ENCODE measurements around the gene FAM98C.
"Not testable (repeated sequence)": the region's sequence is repeated elsewhere in the genome, so short reads cannot be mapped to it uniquely, and the experiment has no call there.

Gene FAM98C

GRCh38 chr19:38400361-38400760, 2.5 kb upstream of the FAM98C start:
- DNase-seq = no peak

- DNase-seq = no peak
Measured at GRCh38 chr19:38401148-38401547, 1.7 kb upstream of the FAM98C start.

- DNase-seq = no peak
Measured at GRCh38 chr19:38402623-38402966, 298 bp upstream of the FAM98C start.

GRCh38 chr19:38404858-38405257, 2.0 kb downstream of the FAM98C start:
- no peak for DNase-seq

- DNase-seq = no peak
Measured at GRCh38 chr19:38405276-38405675, 2.4 kb downstream of the FAM98C start.

- no peak for DNase-seq
Measured at GRCh38 chr19:38409631-38410133, 6.8 kb downstream of the FAM98C start.

- DNase-seq = not testable (repeated sequence)
Measured at GRCh38 chr19:38410407-38410806, 7.5 kb downstream of the FAM98C start.

- DNase-seq = no peak
Measured at GRCh38 chr19:38411041-38411712, 8.3 kb downstream of the FAM98C start.

GRCh38 chr19:38411898-38412297, 9.0 kb downstream of the FAM98C start:
- DNase-seq = not testable (repeated sequence)

- DNase-seq = no peak
Measured at GRCh38 chr19:38412491-38412890, 9.6 kb downstream of the FAM98C start.

- DNase-seq = no peak
Measured at GRCh38 chr19:38412961-38413360, 10.1 kb downstream of the FAM98C start.

- no peak for DNase-seq
Measured at GRCh38 chr19:38413416-38413815, 10.5 kb downstream of the FAM98C start.

GRCh38 chr19:38417146-38417543, 14.3 kb downstream of the FAM98C start:
- DNase-seq = no peak

GRCh38 chr19:38417544-38418506, 14.9 kb downstream of the FAM98C start:
- no peak for DNase-seq

- DNase-seq = no peak
Measured at GRCh38 chr19:38420935-38421334, 18.0 kb downstream of the FAM98C start.

- no peak for DNase-seq
Measured at GRCh38 chr19:38421856-38422255, 19.0 kb downstream of the FAM98C start.

GRCh38 chr19:38422438-38422837, 19.5 kb downstream of the FAM98C start:
- no peak for DNase-seq

GRCh38 chr19:38424272-38424671, 21.4 kb downstream of the FAM98C start:
- DNase-seq = no peak

GRCh38 chr19:38425222-38425809, 22.4 kb downstream of the FAM98C start:
- DNase-seq = no peak

GRCh38 chr19:38425810-38426466, 23.0 kb downstream of the FAM98C start, which contains the start of gene RASGRP4:
Gene RASGRP4 (minus strand): TSS chr19:38426219. CDS start chr19:38426091, 128 bp downstream.
- no peak for DNase-seq

- not testable (repeated sequence) for DNase-seq
Measured at GRCh38 chr19:38427035-38427677, 24.3 kb downstream of the FAM98C start.

- no peak for DNase-seq
Measured at GRCh38 chr19:38429055-38429810, 26.3 kb downstream of the FAM98C start.

Data from amniotic stem cell (primary cell).